GM10266 (cell line): ENCODE results near the gene LCTL.
"Not testable (repeated sequence)": the region's sequence is repeated elsewhere in the genome, so short reads cannot be mapped to it uniquely, and the experiment has no call there.

ENCODE experiments used
- DNase-seq: peaks from one replicate; pipeline ENCODE4 v3.0.0; 2012; ENCODE audit errors: extremely low spot score
- CTCF ChIP-seq: IDR thresholded peaks from 2 replicates; pipeline ENCODE4 v1.5.1; 2012; ENCODE audit warnings: mild to moderate bottlenecking, low read depth; ENCODE audit not compliant: control insufficient read depth, insufficient read depth; ENCODE audit errors: missing control alignments

LCTL gene

GRCh38 chr15:66508293-66508883 is 57.4 kb downstream of the LCTL start:
- no peak for DNase-seq
- no peak for TF ChIP-seq CTCF

GRCh38 chr15:66505818-66506217 is 60.0 kb downstream of the LCTL start:
- DNase-seq, result no peak
- TF ChIP-seq CTCF, result no peak

GRCh38 chr15:66505430-66505811 is 60.4 kb downstream of the LCTL start:
- no peak for DNase-seq
- no peak for TF ChIP-seq CTCF

- no peak for TF ChIP-seq CTCF
- DNase-seq, result peak; percentile 73
Measured at GRCh38 chr15:66504563-66505429, 61.0 kb downstream of the LCTL start, which contains the start of the genes RPL4 and ZWILCH. RPL4 (minus strand) TSS chr15:66504855; CDS start chr15:66504790, 65 bp downstream. ZWILCH (plus strand) TSS chr15:66505326; CDS start chr15:66505339, 13 bp downstream.

GRCh38 chr15:66503780-66504562 is 61.8 kb downstream of the LCTL start:
- no peak for DNase-seq
- TF ChIP-seq CTCF, result no peak

- not testable (repeated sequence) for DNase-seq
Measured at GRCh38 chr15:66503041-66503648, 62.7 kb downstream of the LCTL start.

GRCh38 chr15:66502491-66502890 is 63.3 kb downstream of the LCTL start:
- no peak for TF ChIP-seq CTCF
- DNase-seq, result no peak

- DNase-seq, result not testable (repeated sequence)
Measured at GRCh38 chr15:66500346-66500745, 65.5 kb downstream of the LCTL start.
